Measurements from ENCODE around the gene TACC2. TPM values are rescaled to one million over a fixed set of nuclear protein-coding genes. Genes with fewer than 3 reads are reported as not detected.

The TACC2 gene
- total and polyA plus RNA-seq, 2 donors (not counting 1 experiment from before 2014, with no cell fraction given), result not detected

DNA sequence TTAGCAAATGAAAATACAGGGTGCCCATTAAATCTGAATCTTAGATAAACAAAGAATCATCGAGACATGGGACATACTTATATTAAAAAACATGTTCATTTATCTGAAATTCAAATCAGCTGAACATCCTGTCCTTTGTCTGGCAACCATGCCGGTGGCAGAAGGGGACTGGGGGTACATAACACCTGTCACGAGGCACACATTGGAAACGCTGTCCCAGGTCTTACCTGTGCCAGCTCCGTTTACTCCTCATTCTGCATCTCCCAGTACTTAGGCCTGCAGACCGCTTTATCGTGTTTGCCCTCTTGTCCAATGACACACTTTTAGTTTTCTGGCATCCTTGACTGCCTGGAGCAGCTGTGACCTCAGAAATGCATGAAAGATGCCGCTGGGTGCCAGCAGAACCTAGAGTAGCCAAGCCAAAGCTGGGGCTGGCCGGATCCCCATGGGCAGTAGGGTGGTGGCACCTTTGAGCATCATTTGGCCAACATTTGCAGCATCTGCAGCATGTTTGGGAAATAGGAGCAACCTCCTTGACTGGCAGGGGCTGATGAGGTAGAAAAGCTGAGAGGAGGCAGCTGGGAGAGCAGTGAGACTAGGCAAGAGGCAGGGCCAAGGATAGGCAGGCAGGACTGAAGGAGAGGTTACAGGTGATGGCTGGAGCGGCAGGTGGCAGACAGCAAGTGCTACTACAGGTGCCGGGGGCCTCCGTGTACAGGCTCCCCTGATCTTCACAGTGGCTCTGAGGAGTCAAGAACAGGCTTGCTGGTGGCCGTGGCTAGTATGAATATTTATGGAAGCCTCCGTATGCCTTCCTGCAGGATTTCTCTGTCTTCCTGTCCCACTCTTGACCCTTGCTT lies 219.8 kb downstream of the TACC2 start:
- no peak overlapping the region for H3K9ac ChIP-seq (ENCODE audit: low read length)
- H4K20me1 ChIP-seq (ENCODE audit: control insufficient read depth, insufficient read depth, low read length, poor library complexity, severe bottlenecking), result no peaks in the 10 kb centered on the region
- intact Hi-C loops (cut with micrococcal nuclease), result no loop called here

More for the DNA sequence above, 219.8 kb downstream of the TACC2 start:
- no peak overlapping the region for H3K27ac Mint-ChIP-seq
- POLR2A ChIA-PET, result no interaction called here
- Histone ChIP-seq H3K79me2 (ENCODE audit: control insufficient read depth, insufficient read depth, low read length) (no peaks in the 10 kb centered on the region), H3K4me2 (replicated peaks; ENCODE audit: low read depth, low read length, poor library complexity, severe bottlenecking) (no peak overlapping the region), H3K27me3 (replicated peaks in 1 of 4; ENCODE audit: control extremely low read depth in 1 of 4, control insufficient read depth in 3 of 4, insufficient read depth in 4 of 4, low read length in 3 of 4) (no peaks in the 10 kb centered on the region), H3K9me3 (ENCODE audit: control extremely low read depth in 1 of 3, control insufficient read depth in 2 of 3, insufficient read depth in 1 of 3, low read length in 2 of 3) (peaks cover 0 to 3% (median 0%) of the 10 kb centered on the region in 3 donors), H3K36me3 (replicated peaks in 1 of 2; ENCODE audit: control extremely low read depth in 1 of 2, control insufficient read depth in 1 of 2, extremely low read depth in 1 of 2, insufficient read depth in 2 of 2, low read length in 1 of 2) (no peaks in the 10 kb centered on the region), H3K4me3 (ENCODE audit: control extremely low read depth in 1 of 5, extremely low read depth in 1 of 5, insufficient read depth in 1 of 5, low read depth in 2 of 5, low read length in 4 of 5) (no peak overlapping the region), H3K4me1 (ENCODE audit: control insufficient read depth in 2 of 2, insufficient read depth in 2 of 2, low read length in 2 of 2) (no peaks in the 10 kb centered on the region), H2AFZ (ENCODE audit: insufficient read depth, low read depth, low read length, poor library complexity, severe bottlenecking) (no peak overlapping the region), H3K27ac (ENCODE audit: low read length in 2 of 2) (no peak overlapping the region)
- CTCF ChIA-PET, result no interaction called here
- ATAC-seq (ENCODE audit: low read depth) (no peak), DNase-seq (no peak)
- no peak overlapping the region for H3K4me3 Mint-ChIP-seq
- no peaks in the 10 kb centered on the region for H3K9me3 Mint-ChIP-seq (ENCODE audit: insufficient read depth)
- no peak for TF ChIP-seq EZH2 (IDR thresholded peaks at IDR 0.05; ENCODE audit: borderline replicate concordance, insufficient read depth, low read depth, low read length, poor library complexity, severe bottlenecking)
- TF ChIP-seq, protein P1, sequence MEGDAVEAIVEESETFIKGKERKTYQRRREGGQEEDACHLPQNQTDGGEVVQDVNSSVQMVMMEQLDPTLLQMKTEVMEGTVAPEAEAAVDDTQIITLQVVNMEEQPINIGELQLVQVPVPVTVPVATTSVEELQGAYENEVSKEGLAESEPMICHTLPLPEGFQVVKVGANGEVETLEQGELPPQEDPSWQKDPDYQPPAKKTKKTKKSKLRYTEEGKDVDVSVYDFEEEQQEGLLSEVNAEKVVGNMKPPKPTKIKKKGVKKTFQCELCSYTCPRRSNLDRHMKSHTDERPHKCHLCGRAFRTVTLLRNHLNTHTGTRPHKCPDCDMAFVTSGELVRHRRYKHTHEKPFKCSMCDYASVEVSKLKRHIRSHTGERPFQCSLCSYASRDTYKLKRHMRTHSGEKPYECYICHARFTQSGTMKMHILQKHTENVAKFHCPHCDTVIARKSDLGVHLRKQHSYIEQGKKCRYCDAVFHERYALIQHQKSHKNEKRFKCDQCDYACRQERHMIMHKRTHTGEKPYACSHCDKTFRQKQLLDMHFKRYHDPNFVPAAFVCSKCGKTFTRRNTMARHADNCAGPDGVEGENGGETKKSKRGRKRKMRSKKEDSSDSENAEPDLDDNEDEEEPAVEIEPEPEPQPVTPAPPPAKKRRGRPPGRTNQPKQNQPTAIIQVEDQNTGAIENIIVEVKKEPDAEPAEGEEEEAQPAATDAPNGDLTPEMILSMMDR (IDR thresholded peaks at IDR 0.05), result no peak
- H3K4me1 Mint-ChIP-seq, result no peaks in the 10 kb centered on the region
- peaks cover 5% of the 10 kb centered on the region for H3K27me3 Mint-ChIP-seq
- 89% methylated on average over 14 of the region's 14 CpGs for WGBS (ENCODE audit: insufficient coverage)

All from B cell (primary cell).